HG03159 (cell line): ENCODE data around the gene KCNQ1.

ENCODE experiments used
- ATAC-seq: cut with Tn5 transposase; IDR thresholded peaks from one replicate; pipeline ENCODE4 v1.9.1; 2021; ENCODE audit warnings: mild to moderate bottlenecking, moderate library complexity; ENCODE audit not compliant: unreplicated experiment

Gene KCNQ1

GRCh38 chr11:2739531-2740274 is 294.9 kb downstream of the KCNQ1 start:
- no peak for ATAC-seq

DNA sequence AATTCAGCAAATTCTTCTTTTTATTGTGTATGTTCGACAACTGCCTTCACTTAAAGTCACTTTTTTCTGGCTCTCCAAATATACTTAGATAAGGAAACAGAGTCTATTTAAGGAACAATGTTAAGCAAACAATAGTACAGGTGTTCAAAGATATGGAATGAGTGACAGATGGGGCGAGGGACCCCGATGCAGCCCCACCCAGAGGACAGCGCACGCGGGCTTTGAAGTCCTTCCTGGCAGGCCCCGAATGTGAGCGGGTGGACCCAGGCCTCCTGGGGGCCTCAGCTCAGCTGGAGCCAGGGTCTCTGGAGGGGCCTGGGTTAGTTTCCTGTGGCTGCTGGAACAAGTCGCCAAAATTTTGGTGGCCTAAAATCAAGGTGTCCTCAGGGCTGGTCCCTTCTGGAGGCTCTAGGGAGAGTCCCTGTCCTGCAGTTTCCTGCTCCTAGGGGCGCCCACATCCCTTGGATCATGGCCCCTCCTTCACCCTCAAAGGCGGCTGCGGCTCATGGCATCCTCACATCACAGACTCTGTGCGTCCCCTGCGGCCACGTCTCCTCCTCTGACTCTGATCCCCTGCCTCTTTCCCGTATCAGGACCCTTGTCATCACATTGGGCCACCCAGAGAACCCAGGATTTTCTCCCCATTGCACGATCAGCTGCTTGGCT is 295.6 kb downstream of the KCNQ1 start:
- ATAC-seq = no peak

DNA sequence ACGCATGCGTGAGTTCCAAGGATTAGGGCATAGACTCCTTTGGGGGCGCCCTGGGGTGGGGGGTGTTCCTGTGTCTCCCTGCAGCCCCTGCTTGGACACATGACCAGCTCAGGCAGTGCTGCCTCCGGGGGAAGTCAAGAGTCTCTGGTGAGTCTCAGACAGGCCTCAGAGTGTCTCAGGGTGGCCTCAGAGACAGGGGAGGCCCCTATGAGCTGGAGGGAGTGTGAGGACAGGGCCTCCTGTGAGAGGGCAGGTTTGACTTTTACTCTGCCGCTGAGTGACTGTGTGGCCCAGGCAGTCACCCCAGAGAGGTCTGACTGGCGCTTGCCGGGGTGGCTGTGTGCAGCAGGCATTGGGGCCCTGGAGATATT is 296.2 kb downstream of the KCNQ1 start:
- no peak for ATAC-seq

DNA sequence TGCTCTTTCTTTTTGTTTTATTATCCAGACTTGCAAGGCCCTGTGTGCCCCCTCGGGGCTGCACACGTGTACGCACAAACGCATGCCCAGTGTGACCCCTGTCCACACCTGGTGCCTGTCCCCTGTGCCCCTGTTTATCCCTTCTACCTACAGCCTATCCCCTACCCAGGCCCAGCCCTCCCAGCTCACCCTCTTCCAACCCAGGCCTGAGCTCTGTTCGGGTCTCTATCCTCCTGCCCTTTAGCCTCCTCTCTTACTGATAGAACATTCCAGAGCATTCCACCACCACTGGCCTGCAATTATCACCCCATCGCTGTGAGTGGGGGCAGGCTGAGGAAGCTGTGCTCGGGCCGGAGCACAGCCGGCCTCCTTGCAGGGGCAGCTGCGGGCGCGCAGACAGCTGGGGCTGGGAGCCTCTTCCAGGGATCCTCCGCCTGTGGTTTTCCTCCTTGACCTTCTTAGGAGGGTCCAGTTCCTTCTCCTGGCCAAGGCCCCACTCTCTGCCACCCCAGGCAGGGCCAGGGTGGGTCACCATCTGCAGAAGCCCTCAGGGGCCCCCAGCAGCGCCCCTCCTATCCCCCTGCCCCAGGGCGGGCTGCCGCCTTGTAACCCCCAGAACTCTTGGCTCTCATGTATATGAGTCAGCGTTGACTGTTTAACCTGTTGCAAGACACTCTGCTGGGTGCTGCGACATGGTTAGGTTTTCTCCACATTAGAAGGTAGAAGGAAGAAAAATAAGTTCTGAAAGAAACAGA is 296.7 kb downstream of the KCNQ1 start:
- no peak for ATAC-seq

DNA sequence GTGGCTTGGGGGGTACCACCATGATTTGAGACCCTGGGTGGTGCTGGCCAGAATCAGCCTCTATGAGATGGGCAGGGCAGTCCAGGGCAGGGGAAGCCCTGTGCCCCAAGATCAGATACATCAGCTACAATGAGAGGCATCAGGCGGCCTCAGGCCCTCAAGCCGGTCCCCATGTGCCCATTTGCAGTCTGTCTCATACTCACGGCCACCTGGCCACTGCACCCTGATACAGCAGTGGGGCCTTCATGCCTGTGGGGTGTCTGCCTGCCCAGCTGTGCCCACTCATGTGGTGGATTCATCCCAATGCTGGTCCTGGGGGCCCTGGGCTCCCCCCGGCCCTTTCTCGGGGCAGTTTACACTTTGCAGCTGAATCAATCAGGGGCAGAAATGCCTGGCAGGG is 297.4 kb downstream of the KCNQ1 start:
- ATAC-seq = no peak

DNA sequence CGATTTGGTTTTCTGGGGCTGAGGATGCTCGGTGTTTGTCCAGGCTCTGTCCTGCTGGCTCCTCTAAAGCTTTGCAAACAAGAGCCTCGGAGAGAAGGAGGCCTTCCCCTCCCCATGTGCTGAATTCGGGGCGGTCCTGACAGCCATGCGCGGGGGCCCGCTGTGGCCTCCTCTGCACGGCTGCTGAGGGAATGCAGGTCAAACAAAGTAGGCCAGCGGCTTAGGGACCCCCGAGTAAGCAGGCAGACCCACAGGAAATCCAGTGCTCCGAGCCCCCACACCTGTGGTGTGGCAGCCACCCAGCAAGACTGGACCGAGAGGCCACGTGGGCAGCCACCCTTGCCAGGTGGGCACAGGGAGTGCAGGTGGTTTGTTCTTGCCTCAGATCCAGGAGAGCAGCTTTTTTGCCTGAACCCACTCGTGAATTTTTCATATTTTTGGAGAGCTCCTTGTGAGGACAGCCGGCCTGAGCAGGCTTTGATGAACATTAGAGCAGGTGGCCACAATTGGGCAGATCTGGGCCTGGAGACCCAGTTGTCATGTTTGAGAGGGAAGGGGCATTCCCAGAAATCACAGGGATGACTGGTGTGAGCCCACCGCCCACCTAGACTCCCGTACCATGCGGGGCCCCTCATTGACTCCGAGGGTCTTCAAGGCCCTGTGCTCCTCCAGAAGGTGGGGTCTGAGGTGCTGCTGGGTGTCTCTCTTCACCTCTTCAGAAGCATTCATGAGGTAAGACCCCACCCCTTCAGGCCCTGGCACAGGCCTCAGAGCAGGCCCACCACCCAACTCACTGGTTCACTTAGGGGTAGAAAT is 298.0 kb downstream of the KCNQ1 start:
- no peak for ATAC-seq

GRCh38 chr11:2743427-2744110 is 298.8 kb downstream of the KCNQ1 start:
- no peak for ATAC-seq

DNA sequence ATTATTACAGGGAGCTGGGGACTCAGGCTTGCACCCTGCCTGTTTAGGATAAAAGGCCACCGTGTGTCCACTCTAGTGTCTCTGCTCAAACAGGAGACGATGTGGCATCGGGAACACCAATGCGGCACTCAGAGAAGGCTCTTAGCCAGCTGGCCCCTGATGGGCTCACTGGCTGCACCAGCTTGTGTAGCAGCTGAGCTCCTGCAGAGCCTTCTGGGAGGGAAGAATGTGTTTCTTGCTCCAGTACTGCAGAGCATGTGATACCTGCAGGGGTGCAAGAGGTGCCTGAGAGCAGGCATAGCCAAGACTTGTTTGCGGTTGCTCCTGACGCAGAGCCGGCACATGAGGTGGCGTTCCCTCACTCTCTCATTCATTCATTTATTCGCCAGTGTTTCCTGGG is 299.4 kb downstream of the KCNQ1 start:
- ATAC-seq = no peak

DNA sequence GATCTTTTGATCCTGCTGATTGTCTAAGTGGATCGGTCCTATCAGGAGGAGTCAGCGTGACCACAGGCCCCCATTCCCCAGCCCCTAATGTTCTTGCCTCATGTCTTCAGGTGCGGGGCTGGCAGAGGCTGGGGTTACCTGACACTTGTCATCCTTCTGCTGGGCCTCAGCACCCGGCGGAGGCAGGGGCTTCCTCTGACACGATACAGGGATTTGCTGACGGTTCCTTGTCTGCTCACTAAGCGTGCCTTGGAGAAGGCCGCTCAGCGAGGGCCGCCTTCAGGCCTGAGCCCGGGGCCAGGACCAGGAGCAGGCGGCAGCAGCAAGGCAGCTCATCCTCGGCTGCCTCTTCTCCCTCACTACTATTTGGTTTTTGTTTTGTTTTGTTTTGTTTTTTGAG is 300.7 kb downstream of the KCNQ1 start:
- no peak for ATAC-seq

DNA sequence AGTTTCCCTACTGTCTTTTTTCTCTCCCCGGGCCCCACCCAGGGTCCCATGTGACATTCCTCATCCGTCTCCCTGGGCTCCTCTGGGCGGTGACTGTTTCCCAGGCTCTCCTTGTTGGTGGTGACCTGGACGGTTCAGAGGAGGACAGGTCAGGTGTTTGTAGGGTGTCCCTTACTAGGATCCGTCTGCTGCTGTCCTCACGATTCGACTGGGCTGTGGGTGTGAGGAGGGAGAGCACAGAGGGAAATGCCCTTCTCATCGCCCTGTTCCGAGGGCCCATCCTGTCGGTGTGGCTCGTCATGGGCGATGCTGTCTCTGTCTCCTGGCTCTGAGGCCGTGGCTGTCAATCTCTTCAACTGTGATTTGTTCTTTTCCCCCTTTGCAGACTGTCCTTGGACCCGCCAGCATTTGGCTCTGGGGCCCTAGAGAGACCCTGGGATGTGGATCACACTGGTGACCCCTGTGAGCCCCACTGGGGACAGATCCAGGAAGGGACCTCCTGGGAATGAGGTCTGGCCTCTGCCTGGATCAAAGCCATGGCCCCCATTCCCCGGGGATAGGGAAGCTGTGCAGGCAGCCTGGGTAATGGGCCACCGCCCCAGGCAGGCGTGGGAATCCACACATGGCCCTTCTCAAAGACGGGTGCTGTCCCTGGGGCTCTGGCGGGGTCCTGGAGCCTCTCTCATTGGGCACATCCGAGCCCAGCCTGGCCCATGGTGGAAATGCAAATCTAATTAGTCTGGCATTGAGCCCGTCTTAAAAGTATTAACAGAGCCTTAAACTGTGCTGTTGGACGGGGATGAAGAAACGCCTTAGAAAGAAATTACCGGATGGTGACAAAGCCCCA is 301.8 kb downstream of the KCNQ1 start:
- no peak for ATAC-seq

DNA sequence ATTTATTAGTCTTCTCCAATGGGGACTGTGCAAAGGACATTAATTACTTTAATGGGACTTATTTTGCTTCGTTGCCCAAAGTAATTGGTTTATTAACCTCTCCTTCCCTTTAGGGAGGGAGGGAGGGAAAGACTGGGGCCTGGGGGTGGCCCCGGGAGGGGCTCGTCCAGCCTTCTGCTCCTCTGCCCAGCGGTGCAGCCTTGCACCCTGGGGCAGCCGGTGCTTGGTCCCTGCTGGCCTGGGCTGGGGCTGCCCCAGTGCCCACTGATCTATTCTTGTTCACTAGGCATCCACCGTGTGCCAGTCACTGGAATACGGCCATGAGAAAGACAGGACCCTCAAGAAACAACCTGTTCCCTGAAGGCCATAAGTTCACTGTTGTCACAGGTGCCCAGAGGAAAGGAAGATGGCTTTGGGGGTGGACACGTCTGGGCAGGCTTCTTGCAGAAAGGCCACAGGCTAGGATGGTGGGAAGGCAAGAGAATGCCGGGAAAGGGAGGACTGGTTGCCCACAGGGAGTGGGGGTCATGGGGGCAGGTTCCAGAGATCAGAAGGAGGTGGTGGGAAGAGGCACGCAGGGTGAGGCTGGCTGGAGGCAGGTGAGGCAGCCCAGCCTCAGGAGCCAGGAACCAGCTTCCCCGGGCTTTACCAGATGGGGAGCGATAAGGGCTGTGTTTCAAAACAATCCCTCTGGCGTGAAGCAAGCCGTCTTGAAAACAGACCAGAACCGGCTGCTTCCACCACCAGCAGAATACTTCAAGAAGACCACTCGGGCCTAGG is 302.6 kb downstream of the KCNQ1 start:
- ATAC-seq = no peak

GRCh38 chr11:2748061-2748813 is 303.4 kb downstream of the KCNQ1 start:
- no peak for ATAC-seq

DNA sequence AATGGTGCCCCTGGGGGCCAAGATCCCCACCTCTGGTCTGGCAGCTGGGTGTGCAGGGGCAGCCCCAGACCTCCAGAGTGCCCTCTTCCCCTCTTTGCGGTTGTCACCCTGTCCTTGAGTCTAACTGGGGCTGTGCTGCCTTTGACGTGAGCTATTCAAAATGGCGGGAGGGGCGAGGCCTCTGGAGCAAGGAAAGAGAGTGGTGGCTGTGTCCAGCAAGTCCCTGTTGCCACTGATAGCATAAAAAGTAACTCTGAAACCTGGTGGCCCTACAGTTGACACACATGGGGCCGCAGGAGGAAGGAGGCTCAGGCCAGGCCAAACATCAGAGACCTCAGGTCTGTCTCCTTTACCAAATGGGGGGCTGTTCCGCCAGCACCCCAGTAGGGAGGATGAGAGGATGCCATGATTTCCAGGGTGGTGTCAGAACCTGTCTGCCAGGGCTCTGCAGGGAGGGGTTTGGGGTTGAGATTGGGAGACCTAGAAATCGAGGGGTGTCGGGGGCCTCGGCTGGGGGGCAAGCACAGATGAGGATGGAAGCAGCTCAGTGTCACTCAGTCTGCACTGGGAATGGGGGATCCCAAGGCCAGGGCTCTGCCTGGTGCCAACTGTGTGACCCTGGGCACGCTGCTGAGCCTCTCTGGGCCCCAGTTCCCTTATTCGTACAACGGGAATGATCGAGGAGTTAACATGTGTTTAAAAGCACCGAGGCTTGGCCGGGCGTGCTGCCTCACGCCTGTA is 304.2 kb downstream of the KCNQ1 start:
- no peak for ATAC-seq

DNA sequence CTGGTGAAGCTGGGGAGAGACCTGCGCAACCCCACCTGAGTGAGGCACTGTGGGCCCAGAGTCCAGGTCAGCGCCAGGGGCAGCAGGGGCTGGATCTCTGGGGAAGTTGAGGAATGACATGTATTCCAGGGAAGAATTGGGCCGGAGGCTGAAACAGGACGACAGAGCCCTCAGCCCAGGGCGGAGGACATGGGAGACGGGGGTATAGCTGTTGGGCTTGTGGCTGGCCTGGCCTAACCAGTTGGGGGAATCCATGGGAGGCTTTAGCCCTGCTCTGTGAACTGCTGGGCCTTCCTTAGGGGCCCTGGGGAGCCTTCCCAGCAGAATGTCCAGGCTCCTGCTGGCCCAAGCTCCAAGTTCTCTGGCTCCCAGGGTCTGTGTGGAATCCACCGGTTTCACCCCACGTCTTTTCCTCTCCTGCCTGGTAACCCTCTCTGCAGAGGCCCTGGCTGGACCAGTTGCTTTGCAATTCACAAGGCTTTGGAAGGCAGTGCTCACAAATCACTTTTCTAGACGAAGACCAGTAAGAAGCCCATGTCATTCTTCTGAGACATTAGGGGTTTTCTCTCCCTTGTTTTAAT is 305.4 kb downstream of the KCNQ1 start:
- no peak for ATAC-seq

GRCh38 chr11:2750682-2751522 is 306.1 kb downstream of the KCNQ1 start:
- ATAC-seq = no peak

GRCh38 chr11:2751523-2752203 is 306.9 kb downstream of the KCNQ1 start:
- no peak for ATAC-seq
